Measurements from ENCODE around the gene HTRA1. TPM values are rescaled to one million over a fixed set of nuclear protein-coding genes. Genes with fewer than 3 reads are reported as not detected.
A peak's percentile ranks its signal among the peaks of the same experiment; 100 is the strongest.

Gene HTRA1
- total and polyA plus RNA-seq, 2 donors from 2014 or later: 86.0 to 345 TPM

- Histone ChIP-seq H3K4me1 (ENCODE audit: control insufficient read depth in 2 of 3, insufficient read depth in 2 of 3, low read depth in 1 of 3, low read length in 3 of 3) (peaks cover 0 to 10% (median 0%) of the 10 kb centered on the region in 3 donors), H3K27ac (ENCODE audit: low read depth in 2 of 2, low read length in 2 of 2) (no peak overlapping the region), H3K9ac (ENCODE audit: low read length in 3 of 3) (no peak overlapping the region), H3K9me3 (ENCODE audit: control insufficient read depth in 2 of 3, insufficient read depth in 1 of 3, low read length in 3 of 3) (no peaks in the 10 kb centered on the region), H3K4me3 (ENCODE audit: low read length in 3 of 3) (no peak overlapping the region), H3K36me3 (ENCODE audit: control insufficient read depth in 2 of 3, insufficient read depth in 3 of 3, low read length in 3 of 3) (no peaks in the 10 kb centered on the region), H3K27me3 (ENCODE audit: control insufficient read depth, insufficient read depth, low read length) (no peaks in the 10 kb centered on the region)
- FAIRE-seq (no peak), DNase-seq (no peak)
- TF ChIP-seq, protein P1, sequence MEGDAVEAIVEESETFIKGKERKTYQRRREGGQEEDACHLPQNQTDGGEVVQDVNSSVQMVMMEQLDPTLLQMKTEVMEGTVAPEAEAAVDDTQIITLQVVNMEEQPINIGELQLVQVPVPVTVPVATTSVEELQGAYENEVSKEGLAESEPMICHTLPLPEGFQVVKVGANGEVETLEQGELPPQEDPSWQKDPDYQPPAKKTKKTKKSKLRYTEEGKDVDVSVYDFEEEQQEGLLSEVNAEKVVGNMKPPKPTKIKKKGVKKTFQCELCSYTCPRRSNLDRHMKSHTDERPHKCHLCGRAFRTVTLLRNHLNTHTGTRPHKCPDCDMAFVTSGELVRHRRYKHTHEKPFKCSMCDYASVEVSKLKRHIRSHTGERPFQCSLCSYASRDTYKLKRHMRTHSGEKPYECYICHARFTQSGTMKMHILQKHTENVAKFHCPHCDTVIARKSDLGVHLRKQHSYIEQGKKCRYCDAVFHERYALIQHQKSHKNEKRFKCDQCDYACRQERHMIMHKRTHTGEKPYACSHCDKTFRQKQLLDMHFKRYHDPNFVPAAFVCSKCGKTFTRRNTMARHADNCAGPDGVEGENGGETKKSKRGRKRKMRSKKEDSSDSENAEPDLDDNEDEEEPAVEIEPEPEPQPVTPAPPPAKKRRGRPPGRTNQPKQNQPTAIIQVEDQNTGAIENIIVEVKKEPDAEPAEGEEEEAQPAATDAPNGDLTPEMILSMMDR (IDR thresholded peaks at IDR 0.05; ENCODE audit: borderline replicate concordance, extremely low read depth, insufficient read depth): no peak
- intact Hi-C loops (cut with DNase I): no loop called here
Observed at GRCh38 chr10:122467701-122468100, 6.3 kb downstream of the HTRA1 start.

DNA sequence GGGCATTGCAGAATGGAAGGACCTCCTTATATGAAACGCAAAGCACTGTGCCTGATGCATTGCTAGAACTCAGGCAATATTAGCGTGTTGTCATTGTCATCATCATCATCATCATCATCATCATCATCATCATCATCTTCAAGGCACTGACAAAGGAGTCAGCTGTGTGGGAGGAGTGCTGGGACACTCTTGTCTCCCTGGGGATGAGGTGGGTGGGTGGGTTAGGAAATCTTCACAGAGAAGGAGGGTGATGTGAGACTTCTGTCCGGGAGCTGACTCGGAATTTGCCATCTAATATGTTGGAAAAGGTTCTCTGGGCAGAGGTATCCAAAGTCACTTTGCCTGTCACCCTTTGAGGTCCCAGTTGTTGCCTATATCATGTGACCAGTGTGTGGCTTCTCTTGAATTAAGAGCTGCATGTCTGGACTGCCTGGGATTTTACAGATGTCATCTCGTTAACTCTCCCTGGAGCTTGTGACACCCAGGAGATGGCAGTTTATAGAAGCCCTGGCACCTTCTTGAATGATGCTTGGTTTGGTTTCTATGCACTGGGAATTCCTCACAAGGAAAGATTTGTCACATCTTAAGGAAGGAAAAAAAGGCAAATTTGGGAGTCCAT lies 7.1 kb downstream of the HTRA1 start:
- Histone ChIP-seq H3K4me1 (ENCODE audit: control insufficient read depth in 2 of 3, insufficient read depth in 2 of 3, low read depth in 1 of 3, low read length in 3 of 3) (peaks cover 0 to 3% (median 0%) of the 10 kb centered on the region in 3 donors), H3K27ac (ENCODE audit: low read depth in 2 of 2, low read length in 2 of 2) (no peak overlapping the region), H3K4me3 (ENCODE audit: low read length in 3 of 3) (no peak overlapping the region), H3K9me3 (ENCODE audit: control insufficient read depth in 2 of 3, insufficient read depth in 1 of 3, low read length in 3 of 3) (no peaks in the 10 kb centered on the region), H3K9ac (ENCODE audit: low read length in 3 of 3) (no peak overlapping the region), H3K36me3 (ENCODE audit: control insufficient read depth in 2 of 3, insufficient read depth in 3 of 3, low read length in 3 of 3) (no peaks in the 10 kb centered on the region), H3K27me3 (ENCODE audit: control insufficient read depth, insufficient read depth, low read length) (no peaks in the 10 kb centered on the region)
- intact Hi-C loops (cut with DNase I): no loop called here
- no peak for FAIRE-seq
- DNase-seq: no peak
- TF ChIP-seq, protein P1 (IDR thresholded peaks at IDR 0.05; ENCODE audit: borderline replicate concordance, extremely low read depth, insufficient read depth): no peak

GRCh38 chr10:122468926-122469781 lies 7.8 kb downstream of the HTRA1 start:
- DNase-seq (peak in 1 of 5 donors; percentile 62), FAIRE-seq (no peak)
- intact Hi-C loops (cut with DNase I): no loop called here
- TF ChIP-seq, protein P1 (IDR thresholded peaks at IDR 0.05; ENCODE audit: borderline replicate concordance, extremely low read depth, insufficient read depth): no peak
- no peaks in the 10 kb centered on the region for H3K9me3 ChIP-seq (ENCODE audit: control insufficient read depth in 2 of 3, insufficient read depth in 1 of 3, low read length in 3 of 3)
- no peaks in the 10 kb centered on the region for H3K4me1 ChIP-seq (ENCODE audit: control insufficient read depth in 2 of 3, insufficient read depth in 2 of 3, low read depth in 1 of 3, low read length in 3 of 3)
- no peak overlapping the region for H3K4me3 ChIP-seq (ENCODE audit: low read length in 3 of 3)
- H3K9ac ChIP-seq (ENCODE audit: low read length in 3 of 3): no peak overlapping the region
- H3K27ac ChIP-seq (ENCODE audit: low read depth in 2 of 2, low read length in 2 of 2): no peak overlapping the region
- no peaks in the 10 kb centered on the region for H3K27me3 ChIP-seq (ENCODE audit: control insufficient read depth, insufficient read depth, low read length)
- no peaks in the 10 kb centered on the region for H3K36me3 ChIP-seq (ENCODE audit: control insufficient read depth in 2 of 3, insufficient read depth in 3 of 3, low read length in 3 of 3)

All from kidney (tissue), 14 donors.